Ammon's horn (tissue), 1 donor: ENCODE data around the gene ENOX2.
"Not testable (repeated sequence)": the region's sequence is repeated elsewhere in the genome, so short reads cannot be mapped to it uniquely, and the experiment has no call there.

Source experiments
- DNase-seq: peaks from one replicate; pipeline ENCODE4 v3.0.0-alpha.2; 2016; ENCODE audit warnings: low spot score

ENOX2 gene, protein sequence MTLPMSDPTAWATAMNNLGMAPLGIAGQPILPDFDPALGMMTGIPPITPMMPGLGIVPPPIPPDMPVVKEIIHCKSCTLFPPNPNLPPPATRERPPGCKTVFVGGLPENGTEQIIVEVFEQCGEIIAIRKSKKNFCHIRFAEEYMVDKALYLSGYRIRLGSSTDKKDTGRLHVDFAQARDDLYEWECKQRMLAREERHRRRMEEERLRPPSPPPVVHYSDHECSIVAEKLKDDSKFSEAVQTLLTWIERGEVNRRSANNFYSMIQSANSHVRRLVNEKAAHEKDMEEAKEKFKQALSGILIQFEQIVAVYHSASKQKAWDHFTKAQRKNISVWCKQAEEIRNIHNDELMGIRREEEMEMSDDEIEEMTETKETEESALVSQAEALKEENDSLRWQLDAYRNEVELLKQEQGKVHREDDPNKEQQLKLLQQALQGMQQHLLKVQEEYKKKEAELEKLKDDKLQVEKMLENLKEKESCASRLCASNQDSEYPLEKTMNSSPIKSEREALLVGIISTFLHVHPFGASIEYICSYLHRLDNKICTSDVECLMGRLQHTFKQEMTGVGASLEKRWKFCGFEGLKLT

DNA sequence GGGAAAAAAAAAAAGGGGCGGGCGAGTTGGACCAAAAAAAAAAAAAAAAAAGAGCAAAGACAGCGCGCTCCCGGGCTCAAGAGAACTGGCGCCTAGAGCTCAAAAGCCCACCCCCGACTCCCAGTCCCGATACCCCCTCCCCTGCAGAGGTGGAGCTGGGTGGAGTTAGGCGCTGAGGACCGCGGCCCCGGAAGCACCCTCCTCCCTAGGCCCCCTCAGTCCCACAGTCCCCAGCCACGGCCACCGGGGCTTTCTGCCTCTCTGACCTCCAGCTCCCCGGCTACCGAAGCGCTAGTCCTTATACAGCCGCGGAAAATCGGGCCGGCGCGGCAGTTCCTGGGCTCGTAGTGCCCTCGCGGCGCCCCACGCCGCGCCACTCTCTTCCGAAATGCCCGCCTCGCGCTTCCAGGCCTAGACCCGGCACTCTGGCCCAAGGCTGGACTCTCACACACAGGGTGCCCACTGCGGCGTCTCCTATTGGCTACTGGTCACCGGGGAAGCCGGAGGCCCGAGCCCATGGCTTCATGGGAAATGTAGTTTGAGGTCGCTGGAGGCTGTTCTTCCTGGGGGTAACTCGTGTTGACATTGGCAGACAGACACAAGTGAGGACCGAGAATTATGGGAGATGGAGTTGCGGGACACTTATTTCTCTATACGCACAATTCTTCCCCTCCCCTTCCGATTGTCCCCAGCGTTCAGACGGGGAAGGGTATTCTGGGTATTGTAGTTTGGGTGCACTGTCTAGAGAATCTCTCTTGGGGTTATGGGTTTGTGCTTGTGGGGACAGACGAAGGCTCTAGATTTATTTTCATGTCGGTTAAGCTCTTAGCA lies at the start of gene ENOX2:
ENOX2 (minus strand) TSS at position 427 of the 831 bp plus-strand sequence. CDS start 199,993 bp downstream, outside the sequence.
- DNase-seq: peak; percentile 97

DNA sequence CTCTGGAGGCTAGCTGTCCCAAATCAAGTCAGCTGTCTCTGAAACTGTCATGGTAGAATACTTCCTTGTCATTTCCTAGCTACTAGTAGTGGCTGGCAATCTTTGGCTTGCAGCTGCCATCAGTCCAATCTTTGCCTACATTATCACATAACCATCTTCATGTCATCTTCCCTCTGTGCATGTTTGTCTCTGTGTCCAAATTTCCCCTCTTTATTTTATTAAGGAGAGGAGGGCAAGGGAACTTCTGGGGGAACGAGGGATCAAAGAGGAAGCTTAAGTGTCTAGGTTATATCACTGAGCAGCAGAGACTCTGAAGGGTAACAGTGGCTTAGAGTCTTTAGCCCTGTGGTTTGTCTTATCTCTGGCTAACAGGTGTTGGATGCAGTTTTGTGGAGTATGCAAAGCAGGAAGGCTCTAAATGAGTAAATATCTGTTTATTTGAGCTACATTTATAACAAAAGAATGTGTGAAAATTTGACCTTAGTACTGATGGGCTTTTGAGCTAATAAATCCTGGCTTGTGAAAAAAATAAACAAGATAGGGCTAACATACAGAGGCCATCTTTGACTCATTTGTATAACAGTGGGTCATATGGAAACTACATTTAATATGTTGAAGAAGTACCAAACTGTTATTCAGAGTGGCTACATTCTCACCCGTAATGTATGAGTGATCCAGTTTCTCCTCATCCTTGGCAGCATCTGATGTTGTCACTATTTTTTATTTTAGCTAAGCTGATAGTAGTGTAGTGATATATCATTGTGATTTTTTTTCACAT lies 49.4 kb upstream of the ENOX2 start:
- no peak for DNase-seq

DNA sequence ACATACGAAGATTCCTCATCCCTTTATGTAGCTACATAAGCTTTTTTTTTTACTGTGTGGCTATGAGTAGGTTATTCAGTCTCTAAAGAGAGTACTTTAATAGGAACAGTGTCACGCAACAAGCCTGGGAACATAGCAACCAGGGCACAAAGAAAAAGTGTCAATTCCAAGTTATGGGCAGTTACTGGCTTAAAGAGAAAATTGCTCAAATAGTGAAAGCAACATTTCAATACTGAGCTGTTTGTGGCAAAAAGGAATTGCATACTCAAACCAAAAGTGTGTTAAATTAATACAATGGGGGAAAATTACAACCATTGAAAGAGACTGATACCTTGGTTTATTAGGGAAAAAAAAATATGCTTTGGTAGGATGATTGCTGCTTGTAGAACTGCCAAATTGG lies 41.2 kb upstream of the ENOX2 start:
- DNase-seq: no peak

DNA sequence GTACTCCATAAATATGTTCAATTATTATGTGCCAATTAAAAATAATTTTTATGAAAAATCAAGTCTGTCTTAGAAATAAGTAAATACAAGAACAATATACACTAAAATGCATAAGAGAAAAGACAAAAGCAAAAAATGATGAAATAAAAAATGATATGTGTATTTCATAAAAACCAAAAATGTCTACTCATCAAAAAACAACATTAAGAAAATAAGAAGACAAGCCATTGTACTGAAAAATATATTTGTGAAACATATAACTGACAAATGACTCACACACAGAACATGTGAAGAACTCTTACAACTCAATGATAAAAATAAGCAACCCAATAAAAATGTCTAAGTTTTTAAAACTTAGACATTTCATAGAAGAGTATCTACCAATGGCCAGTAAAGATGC lies 34.1 kb upstream of the ENOX2 start:
- no peak for DNase-seq

DNA sequence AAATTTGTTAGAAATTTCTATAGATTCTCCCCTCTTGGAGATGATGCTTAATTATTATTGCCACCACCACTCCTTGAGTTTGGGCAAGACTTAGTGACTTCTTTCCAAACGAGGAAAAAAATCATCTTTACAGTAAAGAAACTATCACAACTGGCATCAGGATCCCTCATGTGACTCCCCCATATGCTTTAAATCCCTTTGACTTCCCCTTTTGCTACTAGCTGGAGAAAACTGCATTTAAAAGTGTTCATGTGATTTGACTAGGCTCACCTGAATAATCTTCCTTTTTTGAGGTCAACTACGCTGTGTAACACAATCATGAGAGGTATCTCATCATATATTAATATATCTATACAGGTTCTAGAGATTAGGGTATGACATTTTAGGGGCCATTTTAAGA lies 30.3 kb upstream of the ENOX2 start:
- no peak for DNase-seq

DNA sequence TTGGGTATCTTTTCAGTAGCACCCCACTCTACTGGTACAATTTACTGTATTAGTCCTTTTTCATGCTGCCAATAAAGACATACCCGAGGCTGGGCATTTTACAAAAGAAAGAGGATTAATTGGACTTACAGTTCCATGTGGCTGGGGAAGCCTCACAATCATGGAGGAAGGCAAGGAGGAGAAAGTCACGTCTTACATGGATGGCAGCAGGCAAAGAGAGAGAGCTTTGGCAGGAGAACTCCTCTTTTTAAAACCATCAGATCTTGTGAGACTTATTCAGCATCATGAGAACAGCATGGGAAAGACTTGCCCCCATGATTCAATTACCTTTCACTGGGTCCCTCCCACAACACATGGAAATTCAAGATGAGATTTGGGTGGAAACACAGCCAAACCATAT lies 17.4 kb upstream of the ENOX2 start:
- not testable (repeated sequence) for DNase-seq

DNA sequence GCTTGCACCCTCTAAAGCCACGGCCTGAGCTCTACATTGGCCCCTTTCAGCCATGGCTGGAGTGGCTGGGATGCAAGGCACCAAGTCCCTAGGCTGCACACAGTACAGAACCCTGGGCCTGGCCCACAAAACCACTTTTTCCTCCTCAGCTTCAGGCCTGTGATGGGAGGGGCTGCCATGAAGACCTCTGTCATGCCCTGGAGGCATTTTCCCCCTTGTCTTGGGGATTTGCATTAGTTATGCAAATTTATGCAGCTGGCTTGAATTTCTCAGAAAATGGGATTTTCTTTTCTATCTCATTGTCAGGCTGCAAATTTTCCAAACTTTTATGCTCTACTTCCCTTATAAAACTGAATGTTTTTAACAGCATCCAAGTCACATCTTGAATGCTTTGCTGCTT lies 16.7 kb upstream of the ENOX2 start:
- not testable (repeated sequence) for DNase-seq

DNA sequence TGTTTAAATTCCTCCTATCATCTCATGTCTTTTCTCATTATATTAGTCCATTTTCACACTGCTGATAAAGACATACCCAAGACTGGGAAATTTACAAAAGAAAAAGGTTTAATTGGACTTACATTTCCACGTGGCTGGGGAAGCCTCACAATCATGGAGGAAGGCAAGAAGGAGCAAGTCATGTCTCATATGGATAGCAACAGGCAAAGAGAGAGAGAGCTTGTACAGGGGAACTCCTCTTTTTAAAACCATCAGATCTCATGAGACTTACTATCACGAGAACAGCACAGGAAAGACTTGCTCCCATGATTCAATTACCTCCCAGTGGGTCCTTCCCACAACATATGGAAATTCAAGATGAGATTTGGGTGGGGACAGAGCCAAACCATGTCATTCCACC lies 15.5 kb upstream of the ENOX2 start:
- DNase-seq: not testable (repeated sequence)

DNA sequence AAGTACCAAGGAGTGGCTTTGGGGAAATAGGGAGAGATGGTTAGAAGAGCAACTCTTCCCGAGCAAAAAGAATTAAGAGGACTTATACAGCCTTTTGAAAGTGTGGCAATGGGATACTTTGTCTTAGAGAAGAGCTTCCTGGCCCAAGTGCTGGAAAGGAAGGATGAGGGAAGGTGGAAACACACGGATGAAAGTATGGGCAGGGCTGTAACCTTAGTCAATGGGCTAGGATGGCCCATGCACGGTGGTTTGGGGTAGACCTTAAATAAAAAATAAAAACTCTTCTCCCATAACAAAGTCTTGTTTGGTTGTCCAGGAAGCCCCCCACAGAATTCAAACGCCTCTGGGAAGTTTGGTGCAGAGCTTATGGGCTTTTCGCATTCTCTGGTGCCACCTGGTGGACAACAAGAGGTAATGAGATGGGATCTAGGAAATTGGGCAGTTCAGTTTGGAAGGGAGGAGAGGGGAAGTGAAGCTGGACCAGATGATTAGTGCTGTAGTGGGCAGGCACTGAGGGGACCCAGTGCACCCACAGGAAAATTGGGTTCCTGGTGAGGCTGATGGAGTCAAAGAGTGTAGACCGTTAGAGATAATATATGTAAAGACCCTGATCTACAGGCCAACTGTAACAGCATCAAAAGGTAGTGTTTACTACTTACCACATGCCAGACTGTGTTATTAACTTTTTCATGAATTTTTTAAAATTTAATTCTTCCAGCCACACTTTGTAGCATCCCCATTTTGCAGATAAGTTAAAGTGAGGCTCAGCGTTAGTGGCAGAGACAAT lies 13.8 kb upstream of the ENOX2 start:
- peak; percentile 67 for DNase-seq

DNA sequence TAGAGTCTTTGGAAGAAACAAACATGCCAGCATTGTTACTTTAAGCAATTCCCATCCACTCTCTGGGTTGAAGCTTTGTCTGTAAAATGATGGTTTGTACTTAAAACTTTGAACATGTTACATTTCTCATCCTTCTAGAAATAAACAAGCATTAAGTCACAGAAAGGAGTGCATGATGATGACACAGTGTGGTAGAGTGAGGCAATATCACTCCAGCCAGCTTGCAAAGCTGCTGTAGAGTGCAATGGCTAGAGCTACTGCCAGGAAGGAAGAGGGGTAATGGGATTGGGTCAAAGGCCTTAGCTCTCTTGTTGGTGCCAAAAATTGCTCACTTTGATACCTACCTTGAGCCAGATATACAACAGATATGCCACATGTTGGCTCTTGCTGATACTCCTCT lies 12.3 kb upstream of the ENOX2 start:
- DNase-seq: no peak

DNA sequence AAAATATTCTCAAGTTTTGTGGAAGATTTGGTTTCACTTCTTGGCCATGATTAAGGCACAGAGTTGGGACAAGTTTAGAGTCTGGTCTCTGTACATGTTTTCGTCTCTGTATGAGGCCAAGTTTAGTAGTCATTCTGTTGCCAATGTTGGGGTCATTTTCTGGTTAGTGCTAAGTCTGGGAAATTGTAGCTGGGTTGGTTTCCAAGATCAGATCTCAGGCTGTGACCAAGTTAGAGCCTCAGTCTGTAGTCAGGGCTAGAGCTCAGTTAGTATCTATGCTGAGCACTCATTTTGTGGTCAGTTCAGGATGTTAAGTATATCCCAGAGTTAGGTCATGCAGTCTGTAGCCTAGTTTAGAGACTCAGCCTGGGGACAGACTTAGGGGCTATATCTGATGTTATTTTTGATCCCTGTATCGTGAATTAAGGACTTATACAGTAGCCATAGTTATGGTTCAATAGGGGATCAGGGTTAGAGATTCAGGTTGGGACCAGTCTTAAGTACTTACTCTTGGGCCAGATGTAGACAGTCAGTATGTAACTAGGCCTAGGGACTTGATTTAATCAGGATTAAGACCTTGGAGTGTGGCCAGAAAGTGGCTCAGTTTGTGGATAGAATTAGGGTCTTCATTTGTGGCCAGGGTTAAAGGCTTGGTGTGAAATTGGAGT lies 6.6 kb upstream of the ENOX2 start:
- no peak for DNase-seq

DNA sequence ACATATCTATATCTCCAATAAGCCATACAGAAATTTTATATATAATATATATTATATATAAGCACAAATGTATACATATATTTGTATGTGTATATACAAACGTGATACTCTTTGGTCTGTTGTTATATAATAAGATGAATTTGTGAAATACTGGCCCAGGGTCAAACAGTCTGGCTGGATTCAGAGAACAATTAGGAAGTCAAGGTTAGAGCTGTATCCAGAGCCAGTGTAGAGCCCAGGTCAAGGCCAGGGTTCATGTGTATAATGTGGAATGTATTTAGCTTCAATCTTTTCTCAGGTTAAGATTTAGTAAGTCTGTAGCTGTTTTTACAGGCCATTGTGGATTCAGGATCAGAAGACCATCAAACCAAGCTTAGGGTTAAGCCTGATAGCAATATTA lies 3.8 kb upstream of the ENOX2 start:
- DNase-seq: no peak

DNA sequence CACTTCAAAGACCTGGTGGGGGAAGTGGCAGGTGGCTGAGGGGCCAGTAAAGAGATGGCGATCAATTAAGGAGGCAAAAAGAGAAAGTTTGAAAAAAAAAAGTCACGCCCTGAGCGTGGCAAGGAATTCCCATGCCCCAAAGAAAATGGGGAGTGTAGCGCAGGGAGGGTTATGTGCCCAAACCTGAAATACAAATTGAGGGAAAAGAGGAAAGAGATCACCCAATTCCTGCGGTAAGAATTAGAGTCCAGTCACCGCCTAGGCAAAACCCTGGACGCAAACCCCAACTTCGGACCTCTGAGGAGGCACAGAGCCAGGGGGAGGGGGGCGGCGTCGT lies 595 bp downstream of the ENOX2 start:
- no peak for DNase-seq

DNA sequence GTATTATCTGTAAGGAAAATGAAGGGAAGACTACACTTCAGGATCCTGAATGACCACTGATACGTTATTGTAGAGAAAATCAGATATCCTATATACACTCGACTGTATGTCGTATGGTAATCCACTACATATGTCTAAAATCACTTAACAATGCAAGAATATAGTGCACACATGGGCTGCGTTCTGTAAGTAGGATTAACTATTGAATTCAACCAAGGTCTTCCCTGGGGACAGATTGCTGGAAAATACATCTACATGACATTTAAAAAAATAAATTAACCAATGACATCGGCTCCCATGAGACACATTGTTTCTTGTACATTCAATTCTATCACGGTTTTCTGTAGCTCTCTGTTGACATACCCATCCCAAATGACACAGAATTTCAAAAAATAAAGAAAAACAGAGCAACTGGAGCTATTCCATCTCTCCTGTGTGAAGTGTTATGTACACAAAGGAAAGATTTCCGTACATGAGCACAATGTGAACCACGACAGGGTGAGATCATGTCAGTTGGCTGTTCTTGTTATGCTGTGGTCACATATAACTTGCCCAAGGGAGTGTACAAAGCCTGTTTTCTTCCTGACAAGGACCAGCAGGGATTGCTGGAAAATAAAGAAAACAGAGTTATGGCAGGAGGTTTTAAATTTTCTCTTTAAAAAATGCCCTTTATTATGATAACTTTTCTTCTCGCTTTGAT lies 6.1 kb downstream of the ENOX2 start:
- DNase-seq: peak; percentile 21

DNA sequence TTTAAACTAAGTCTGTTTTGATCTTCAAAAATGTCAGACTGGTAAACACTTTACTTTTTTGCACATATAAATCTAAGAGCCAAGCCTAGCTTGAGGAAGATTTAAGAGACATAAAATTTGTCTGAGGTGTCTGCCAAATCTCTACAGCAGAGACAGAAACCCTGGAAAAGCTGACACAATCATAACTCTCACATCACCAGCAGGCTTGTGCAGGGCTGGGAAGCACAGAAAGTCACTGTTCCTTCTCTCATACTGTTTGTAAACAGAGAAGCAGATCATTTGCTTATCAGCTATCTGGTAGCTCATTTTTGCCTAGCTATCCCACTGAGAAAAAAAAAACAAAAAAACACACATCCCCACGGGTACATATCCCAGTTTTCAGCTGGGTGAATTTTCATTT lies 7.0 kb downstream of the ENOX2 start:
- DNase-seq: peak; percentile 54

DNA sequence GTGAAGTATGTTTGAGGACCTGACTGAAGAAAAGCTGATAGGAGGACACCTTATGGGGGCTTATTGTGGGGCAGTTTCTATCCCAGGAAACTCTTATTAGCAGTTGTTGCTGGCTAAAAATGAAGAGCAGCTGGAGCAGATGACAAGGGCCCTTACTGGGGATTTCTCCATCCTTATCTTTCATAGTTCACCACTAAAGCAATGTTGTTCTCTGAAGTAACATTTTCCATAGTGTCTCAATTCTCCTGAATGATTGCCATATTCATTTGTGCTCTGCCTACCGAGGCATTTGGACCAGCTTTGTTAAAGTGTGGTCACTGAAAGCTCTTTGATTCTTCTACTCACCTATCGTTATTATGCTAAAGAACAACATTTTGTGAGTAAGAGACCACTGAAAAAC lies 7.7 kb downstream of the ENOX2 start:
- DNase-seq: no peak

DNA sequence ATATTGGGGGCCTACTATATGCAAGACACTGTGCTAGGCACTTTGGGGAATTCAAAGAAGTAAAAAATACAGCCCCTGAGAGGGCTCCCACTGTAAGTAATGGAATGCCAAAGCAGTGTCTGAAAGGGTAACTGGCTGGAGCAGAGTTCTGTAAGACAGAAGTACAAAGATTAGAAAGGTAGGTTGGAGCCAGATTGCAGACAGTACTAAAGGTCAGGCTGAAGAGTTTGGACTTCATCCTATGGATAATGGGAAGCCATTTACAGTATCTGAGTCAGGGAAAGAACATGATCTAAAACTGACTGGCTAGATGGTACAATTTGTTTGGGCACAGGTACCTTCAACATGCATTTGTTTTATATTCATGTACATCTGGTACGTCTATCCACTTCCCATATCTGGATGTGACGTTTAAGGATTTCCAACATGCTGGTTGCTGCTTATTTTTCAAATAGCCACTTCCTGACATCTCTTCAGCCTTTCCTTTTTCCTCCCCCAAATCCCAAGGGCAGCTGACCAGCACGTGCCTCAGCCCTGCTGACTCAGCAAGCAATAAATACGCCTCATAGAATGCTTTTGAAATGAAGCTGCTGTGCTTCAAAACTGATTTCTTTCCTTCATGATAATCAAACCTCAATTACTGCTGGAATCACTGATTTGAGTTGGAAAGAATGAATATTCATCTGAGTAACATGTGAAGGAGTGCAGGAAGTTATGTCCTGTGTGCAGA lies 9.5 kb downstream of the ENOX2 start:
- DNase-seq: no peak

DNA sequence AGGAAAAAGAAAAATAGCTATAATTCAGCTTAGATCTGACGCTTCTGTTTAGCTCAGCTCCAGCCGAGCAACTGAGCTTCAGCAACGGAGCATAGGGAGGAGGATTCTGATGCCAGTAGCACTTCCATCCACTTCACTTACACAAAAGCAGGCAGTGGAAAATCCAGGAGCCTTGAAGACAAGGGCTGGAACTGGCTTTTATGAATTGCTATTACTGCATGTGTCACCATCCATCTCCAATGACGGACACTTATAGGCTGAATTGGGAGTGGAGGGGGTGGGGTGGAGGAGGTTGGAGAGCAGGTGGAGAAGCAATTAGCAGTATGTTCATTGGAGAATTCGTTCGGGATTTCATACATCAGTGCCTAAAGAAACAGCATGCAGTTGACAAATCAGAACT lies 15.6 kb downstream of the ENOX2 start:
- DNase-seq: no peak

DNA sequence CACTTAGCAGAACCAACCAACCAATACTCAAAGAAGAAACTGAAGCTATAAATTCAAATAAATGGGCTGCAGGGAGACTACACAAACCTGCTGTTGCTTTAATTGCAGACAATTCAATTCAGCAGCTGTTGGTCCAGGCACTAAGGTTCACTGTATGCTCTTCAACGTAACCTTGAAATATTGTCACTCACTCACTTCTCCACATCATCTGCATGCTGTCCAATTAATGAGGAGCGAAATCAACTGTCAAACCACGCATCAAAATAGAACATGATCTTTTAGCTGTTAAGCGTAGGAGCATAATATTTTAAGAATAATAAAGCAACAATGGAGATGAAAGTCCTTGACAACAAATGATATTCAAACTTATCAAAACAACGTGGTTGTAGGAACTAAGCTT lies 17.0 kb downstream of the ENOX2 start:
- DNase-seq: no peak

DNA sequence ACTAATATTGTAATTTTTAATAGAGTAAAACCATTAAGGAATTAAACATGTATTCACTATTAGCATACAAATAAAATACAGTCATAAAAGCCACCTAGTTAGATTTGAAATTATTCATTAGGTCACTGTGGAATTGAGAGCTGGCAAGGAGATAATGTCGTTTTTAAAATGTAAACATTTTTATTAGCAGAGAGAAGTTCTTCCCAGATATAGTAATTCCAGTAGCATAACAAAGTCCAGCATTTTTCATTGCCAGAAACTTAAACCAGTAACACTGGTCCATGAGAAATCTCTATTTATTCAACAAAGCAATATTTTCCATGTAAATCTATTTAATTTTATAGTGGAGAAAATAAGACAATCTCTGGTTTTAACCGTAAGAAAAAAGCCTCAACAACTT lies 17.5 kb downstream of the ENOX2 start:
- DNase-seq: no peak
